ENCODE measurements around the gene SNX27.
"Not testable (repeated sequence)": the region's sequence is repeated elsewhere in the genome, so short reads cannot be mapped to it uniquely, and the experiment has no call there.

SNX27 gene

DNA sequence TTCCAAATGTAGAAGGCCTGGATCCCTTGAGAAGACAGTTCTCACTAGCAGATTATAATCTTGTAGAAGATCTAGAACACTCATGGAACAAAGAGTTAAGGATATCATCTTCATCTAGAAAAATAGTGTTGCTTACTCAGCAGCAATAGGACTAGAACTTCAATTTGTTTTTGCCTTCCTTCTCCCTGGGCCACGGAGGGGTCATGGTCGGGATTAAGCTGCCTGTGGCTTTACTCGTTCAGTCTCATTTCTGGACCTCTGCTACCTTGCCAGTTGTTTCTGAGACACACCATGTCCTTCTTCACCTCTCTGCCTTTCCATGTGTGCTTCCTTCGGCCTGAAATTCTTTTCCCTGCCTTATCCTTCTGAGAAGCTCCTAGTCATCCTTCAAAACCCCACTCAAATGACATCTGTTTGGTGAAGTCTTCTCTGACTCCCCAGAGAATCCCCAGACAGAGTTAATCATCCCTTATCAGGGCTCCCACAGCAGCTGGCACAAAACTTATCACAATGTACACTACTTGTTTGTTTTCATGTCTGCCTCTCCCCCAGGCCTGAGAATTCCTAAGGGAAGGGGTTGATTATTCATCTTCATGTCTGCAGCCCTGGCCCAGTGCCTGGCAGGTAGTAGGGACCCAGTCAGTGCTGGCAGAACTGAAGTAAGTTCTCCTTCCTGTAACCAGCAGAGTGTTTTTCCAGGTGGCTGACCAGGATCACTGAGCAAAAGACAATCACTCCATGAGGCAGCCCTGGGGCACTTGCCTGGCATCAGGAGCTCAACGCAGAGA lies 15.5 kb upstream of the SNX27 start:
- Histone ChIP-seq H3K9me2 (replicated peaks; ENCODE audit: control insufficient read depth, low read length) (no peaks in the 10 kb centered on the region), H3K27me3 (ENCODE audit: control insufficient read depth, low read length) (no peaks in the 10 kb centered on the region), H3K79me2 (ENCODE audit: control insufficient read depth, low read length) (no peaks in the 10 kb centered on the region), H3K9me3 (ENCODE audit: control insufficient read depth, insufficient read depth, low read length) (no peaks in the 10 kb centered on the region), H3K4me1 (ENCODE audit: control insufficient read depth, low read length) (peaks cover 14% of the 10 kb centered on the region), H3F3A (ENCODE audit: control insufficient read depth, insufficient read depth) (no peaks in the 10 kb centered on the region), H3K27ac (ENCODE audit: low read depth, low read length) (no peak overlapping the region), H4K20me1 (ENCODE audit: control insufficient read depth, insufficient read depth, low read depth, low read length) (no peaks in the 10 kb centered on the region), H3K4me3 (ENCODE audit: low read length) (no peak overlapping the region), H3K36me3 (ENCODE audit: control insufficient read depth, low read length) (no peaks in the 10 kb centered on the region), H3K4me2 (ENCODE audit: low read length) (no peak overlapping the region)
- TF ChIP-seq, protein P1, sequence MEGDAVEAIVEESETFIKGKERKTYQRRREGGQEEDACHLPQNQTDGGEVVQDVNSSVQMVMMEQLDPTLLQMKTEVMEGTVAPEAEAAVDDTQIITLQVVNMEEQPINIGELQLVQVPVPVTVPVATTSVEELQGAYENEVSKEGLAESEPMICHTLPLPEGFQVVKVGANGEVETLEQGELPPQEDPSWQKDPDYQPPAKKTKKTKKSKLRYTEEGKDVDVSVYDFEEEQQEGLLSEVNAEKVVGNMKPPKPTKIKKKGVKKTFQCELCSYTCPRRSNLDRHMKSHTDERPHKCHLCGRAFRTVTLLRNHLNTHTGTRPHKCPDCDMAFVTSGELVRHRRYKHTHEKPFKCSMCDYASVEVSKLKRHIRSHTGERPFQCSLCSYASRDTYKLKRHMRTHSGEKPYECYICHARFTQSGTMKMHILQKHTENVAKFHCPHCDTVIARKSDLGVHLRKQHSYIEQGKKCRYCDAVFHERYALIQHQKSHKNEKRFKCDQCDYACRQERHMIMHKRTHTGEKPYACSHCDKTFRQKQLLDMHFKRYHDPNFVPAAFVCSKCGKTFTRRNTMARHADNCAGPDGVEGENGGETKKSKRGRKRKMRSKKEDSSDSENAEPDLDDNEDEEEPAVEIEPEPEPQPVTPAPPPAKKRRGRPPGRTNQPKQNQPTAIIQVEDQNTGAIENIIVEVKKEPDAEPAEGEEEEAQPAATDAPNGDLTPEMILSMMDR (IDR thresholded peaks at IDR 0.05; ENCODE audit: low read depth, low read length, poor library complexity, severe bottlenecking): no peak
- TF ChIP-seq EZH2phosphoT487 (IDR thresholded peaks at IDR 0.05; ENCODE audit: borderline replicate concordance, low read length): no peak

- H3K27me3 ChIP-seq (ENCODE audit: control insufficient read depth, low read length): 0 out of 2 replicates have a peak, but pooled peaks cover 14% of the 10 kb centered on the region
- not testable (repeated sequence) for H3K27ac ChIP-seq (ENCODE audit: low read depth, low read length); H3K9me3 ChIP-seq (ENCODE audit: control insufficient read depth, insufficient read depth, low read length); H3K9me2 ChIP-seq (replicated peaks; ENCODE audit: control insufficient read depth, low read length); H3F3A ChIP-seq (ENCODE audit: control insufficient read depth, insufficient read depth); H3K4me2 ChIP-seq (ENCODE audit: low read length); H3K79me2 ChIP-seq (ENCODE audit: control insufficient read depth, low read length); H3K4me3 ChIP-seq (ENCODE audit: low read length); H3K4me1 ChIP-seq (ENCODE audit: control insufficient read depth, low read length); H3K36me3 ChIP-seq (ENCODE audit: control insufficient read depth, low read length); H4K20me1 ChIP-seq (ENCODE audit: control insufficient read depth, insufficient read depth, low read depth, low read length)
Observed at GRCh38 chr1:151602550-151602949, 9.3 kb upstream of the SNX27 start.

DNA sequence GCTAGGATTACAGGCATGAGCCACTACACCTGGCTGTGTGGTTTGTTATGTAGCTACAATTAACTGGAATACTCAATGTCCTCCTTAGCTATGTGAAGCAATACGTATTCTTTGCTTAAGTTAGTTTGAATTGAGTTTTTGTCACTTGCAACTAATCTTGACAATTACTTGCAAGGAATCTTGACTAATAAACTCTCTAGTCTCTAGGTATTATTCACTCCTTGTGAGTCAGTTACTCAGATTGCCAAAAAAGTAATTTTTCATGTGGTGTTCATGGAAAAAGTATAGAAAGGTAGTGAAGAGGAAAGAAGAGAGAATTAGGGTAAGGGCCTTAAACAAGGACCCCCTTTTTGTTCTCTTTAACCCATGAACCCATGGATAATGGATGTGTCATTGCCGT lies 7.6 kb upstream of the SNX27 start:
- H3K9me3 ChIP-seq (ENCODE audit: control insufficient read depth, insufficient read depth, low read length): no peaks in the 10 kb centered on the region
- no peaks in the 10 kb centered on the region for H3F3A ChIP-seq (ENCODE audit: control insufficient read depth, insufficient read depth)
- no peak overlapping the region for H3K4me3 ChIP-seq (ENCODE audit: low read length)
- no peaks in the 10 kb centered on the region for H3K9me2 ChIP-seq (replicated peaks; ENCODE audit: control insufficient read depth, low read length)
- H3K27ac ChIP-seq (ENCODE audit: low read depth, low read length): no peak overlapping the region
- H3K4me1 ChIP-seq (ENCODE audit: control insufficient read depth, low read length): no peaks in the 10 kb centered on the region
- no peak for TF ChIP-seq EZH2phosphoT487 (IDR thresholded peaks at IDR 0.05; ENCODE audit: borderline replicate concordance, low read length)
- H3K4me2 ChIP-seq (ENCODE audit: low read length): no peak overlapping the region
- no peaks in the 10 kb centered on the region for H3K36me3 ChIP-seq (ENCODE audit: control insufficient read depth, low read length)
- H3K27me3 ChIP-seq (ENCODE audit: control insufficient read depth, low read length): 0 out of 2 replicates have a peak, but pooled peaks cover 14% of the 10 kb centered on the region
- no peaks in the 10 kb centered on the region for H3K79me2 ChIP-seq (ENCODE audit: control insufficient read depth, low read length)
- no peaks in the 10 kb centered on the region for H4K20me1 ChIP-seq (ENCODE audit: control insufficient read depth, insufficient read depth, low read depth, low read length)

GRCh38 chr1:151606384-151606783 lies 5.5 kb upstream of the SNX27 start:
- no peaks in the 10 kb centered on the region for H3K9me3 ChIP-seq (ENCODE audit: control insufficient read depth, insufficient read depth, low read length)
- H3K27ac ChIP-seq (ENCODE audit: low read depth, low read length): no peak overlapping the region
- no peaks in the 10 kb centered on the region for H3K79me2 ChIP-seq (ENCODE audit: control insufficient read depth, low read length)
- H3K27me3 ChIP-seq (ENCODE audit: control insufficient read depth, low read length): 0 out of 2 replicates have a peak, but pooled peaks cover 14% of the 10 kb centered on the region
- H4K20me1 ChIP-seq (ENCODE audit: control insufficient read depth, insufficient read depth, low read depth, low read length): no peaks in the 10 kb centered on the region
- TF ChIP-seq EZH2phosphoT487 (IDR thresholded peaks at IDR 0.05; ENCODE audit: borderline replicate concordance, low read length): no peak
- TF ChIP-seq, protein P1 (IDR thresholded peaks at IDR 0.05; ENCODE audit: low read depth, low read length, poor library complexity, severe bottlenecking): no peak
- no peak overlapping the region for H3K4me3 ChIP-seq (ENCODE audit: low read length)
- no peak overlapping the region for H3K4me2 ChIP-seq (ENCODE audit: low read length)
- no peaks in the 10 kb centered on the region for H3K36me3 ChIP-seq (ENCODE audit: control insufficient read depth, low read length)
- H3K9me2 ChIP-seq (replicated peaks; ENCODE audit: control insufficient read depth, low read length): no peaks in the 10 kb centered on the region
- H3F3A ChIP-seq (ENCODE audit: control insufficient read depth, insufficient read depth): no peaks in the 10 kb centered on the region
- H3K4me1 ChIP-seq (ENCODE audit: control insufficient read depth, low read length): peaks cover 4% of the 10 kb centered on the region

All from DOHH2 (cell line).